Activated gamma-delta T cell treated with anti-CD3 and anti-CD28 coated beads, Interleukin-2, amount 50 U/mL, for 16 hours (primary cell): ENCODE measurements around the gene ELOA.
"Not testable (repeated sequence)": the region's sequence is repeated elsewhere in the genome, so short reads cannot be mapped to it uniquely, and the experiment has no call there.

Source experiments
- DNase-seq: peaks from one replicate; pipeline ENCODE4 v3.0.0-alpha.2; 2020; ENCODE audit warnings: low read depth

Gene ELOA

GRCh38 chr1:23801338-23801748, 58.1 kb downstream of the ELOA start:
- no peak for DNase-seq

GRCh38 chr1:23801876-23802275, 58.6 kb downstream of the ELOA start:
- no peak for DNase-seq

- not testable (repeated sequence) for DNase-seq
These were observed 59.6 kb downstream of the ELOA start for GRCh38 chr1:23802809-23803342.

GRCh38 chr1:23803674-23804073, 60.4 kb downstream of the ELOA start:
- no peak for DNase-seq

- no peak for DNase-seq
These were observed 61.0 kb downstream of the ELOA start for GRCh38 chr1:23804183-23804835.

- DNase-seq: no peak
These were observed 61.8 kb downstream of the ELOA start for GRCh38 chr1:23805025-23805424.

- DNase-seq: no peak
These were observed 63.0 kb downstream of the ELOA start for GRCh38 chr1:23806280-23806679.

- DNase-seq: no peak
These were observed 64.2 kb downstream of the ELOA start for GRCh38 chr1:23807453-23807852.

GRCh38 chr1:23809751-23810171, 66.5 kb downstream of the ELOA start:
- peak; percentile 73 for DNase-seq

GRCh38 chr1:23810818-23811540, 67.7 kb downstream of the ELOA start:
- peak; percentile 35 for DNase-seq
